H9 (cell line): ENCODE measurements around the gene ZNF281. TPM values are rescaled to one million over a fixed set of nuclear protein-coding genes. Genes with fewer than 3 reads are reported as not detected.

Source experiments
- DNase-seq: peaks from one replicate; pipeline ENCODE4 v3.0.0-alpha.2; 2017
- H2AFZ ChIP-seq: one replicate; pipeline ENCODE4 v1.6.1; 2013; ENCODE audit warnings: mild to moderate bottlenecking, low read length, control low read depth, moderate library complexity
- H2AK5ac ChIP-seq: 2 replicates; pipeline ENCODE4 v1.6.1; 2013; ENCODE audit warnings: low read length, control low read depth, mixed read lengths; ENCODE audit not compliant: insufficient read length
- H2BK120ac ChIP-seq: one replicate; pipeline ENCODE4 v1.6.1; 2013; ENCODE audit warnings: low read depth, mild to moderate bottlenecking, low read length, control low read depth, inconsistent platforms; ENCODE audit not compliant: poor library complexity, severe bottlenecking
- H2BK12ac ChIP-seq: 2 replicates; pipeline ENCODE4 v1.6.1; 2013; ENCODE audit warnings: low read length, control low read depth, mixed read lengths, low read depth; ENCODE audit not compliant: insufficient read length
- H2BK15ac ChIP-seq: 2 replicates; pipeline ENCODE4 v1.6.1; 2013; ENCODE audit warnings: low read depth, low read length, control low read depth
- H2BK20ac ChIP-seq: one replicate; pipeline ENCODE4 v1.6.1; 2013; ENCODE audit warnings: low read depth, mild to moderate bottlenecking, low read length, control low read depth, inconsistent platforms; ENCODE audit not compliant: poor library complexity, severe bottlenecking
- H2BK5ac ChIP-seq: 2 replicates; pipeline ENCODE4 v1.6.1; 2013; ENCODE audit warnings: low read length, control low read depth, mixed read lengths; ENCODE audit not compliant: insufficient read length
- H3K14ac ChIP-seq: 2 replicates; pipeline ENCODE4 v1.6.1; 2013; ENCODE audit warnings: low read length, control low read depth; ENCODE audit not compliant: insufficient read depth
- H3K18ac ChIP-seq: 2 replicates; pipeline ENCODE4 v1.6.1; 2013; ENCODE audit warnings: low read depth, mild to moderate bottlenecking, mixed read lengths, low read length, control low read depth; ENCODE audit not compliant: insufficient read length
- H3K23ac ChIP-seq: 2 replicates; pipeline ENCODE4 v1.6.1; 2013; ENCODE audit warnings: low read length, control low read depth, mixed read lengths, low read depth; ENCODE audit not compliant: insufficient read length
- H3K23me2 ChIP-seq: 2 replicates; pipeline ENCODE4 v1.6.1; 2013; ENCODE audit warnings: low read depth, mild to moderate bottlenecking, mixed read lengths, low read length, control low read depth; ENCODE audit not compliant: insufficient read length, poor library complexity, severe bottlenecking
- H3K27ac ChIP-seq: 2 replicates; pipeline ENCODE4 v1.5.1; 2013; ENCODE audit warnings: low read length, control low read depth, mixed read lengths, low read depth; ENCODE audit not compliant: insufficient read length
- H3K27me3 ChIP-seq: 2 replicates; pipeline ENCODE4 v1.6.1; 2013; ENCODE audit warnings: low read length, control low read depth, inconsistent platforms; ENCODE audit not compliant: insufficient read depth
- H3K4ac ChIP-seq: 2 replicates; pipeline ENCODE4 v1.6.1; 2013; ENCODE audit warnings: low read depth, mild to moderate bottlenecking, control low read depth, inconsistent platforms, low read length, moderate library complexity
- H3K4me1 ChIP-seq: 2 replicates; pipeline ENCODE4 v1.6.1; 2013; ENCODE audit warnings: low read length, control low read depth, inconsistent platforms; ENCODE audit not compliant: insufficient read depth
- H3K4me2 ChIP-seq: 2 replicates; pipeline ENCODE4 v1.6.1; 2013; ENCODE audit warnings: low read length, control low read depth, mixed read lengths; ENCODE audit not compliant: insufficient read length, insufficient read depth
- H3K56ac ChIP-seq: 2 replicates; pipeline ENCODE4 v1.6.1; 2013; ENCODE audit warnings: low read depth, mild to moderate bottlenecking, mixed read lengths, low read length, control low read depth; ENCODE audit not compliant: insufficient read length
- H3K79me1 ChIP-seq: 2 replicates; pipeline ENCODE4 v1.6.1; 2013; ENCODE audit warnings: low read depth, mild to moderate bottlenecking, moderate library complexity, low read length, control low read depth, inconsistent platforms; ENCODE audit not compliant: insufficient read depth, poor library complexity, severe bottlenecking
- H3K79me2 ChIP-seq: 2 replicates; pipeline ENCODE4 v1.6.1; 2013; ENCODE audit warnings: low read length, control low read depth, inconsistent platforms; ENCODE audit not compliant: insufficient read depth
- H3K9ac ChIP-seq: 2 replicates; pipeline ENCODE4 v1.6.1; 2013; ENCODE audit warnings: low read length, control low read depth, mixed read lengths; ENCODE audit not compliant: insufficient read length; ENCODE audit errors: extremely low read depth
- H3K9me3 ChIP-seq: one replicate; pipeline ENCODE4 v1.6.1; 2013; ENCODE audit warnings: low read depth, low read length, inconsistent platforms; ENCODE audit not compliant: control insufficient read depth
- H3T11ph ChIP-seq: one replicate; pipeline ENCODE4 v1.6.1; 2013; ENCODE audit warnings: mild to moderate bottlenecking, low read length, control low read depth, inconsistent platforms
- H4K20me1 ChIP-seq: one replicate; pipeline ENCODE4 v1.6.1; 2013; ENCODE audit not compliant: control insufficient read depth, insufficient read length, insufficient read depth
- H4K5ac ChIP-seq: 2 replicates; pipeline ENCODE4 v1.6.1; 2013; ENCODE audit warnings: low read depth, mild to moderate bottlenecking, mixed read lengths, low read length, control low read depth; ENCODE audit not compliant: insufficient read length
- H4K8ac ChIP-seq: replicated peaks from 2 replicates; pipeline ENCODE4 v1.6.1; 2013; ENCODE audit warnings: low read length, control low read depth, mixed read lengths, low read depth; ENCODE audit not compliant: insufficient read length
- H4K91ac ChIP-seq: 2 replicates; pipeline ENCODE4 v1.6.1; 2013; ENCODE audit warnings: low read depth, mild to moderate bottlenecking, moderate library complexity, mixed read lengths, low read length, control low read depth; ENCODE audit not compliant: insufficient read length
- H3K27ac Mint-ChIP-seq, 3 experiments: 2 replicates in 2 of 3; 3 replicates in 1 of 3; pipeline ENCODE4 v1.8.0; 2020 to 2021; ENCODE audit warnings: mixed read lengths in 3 of 3, mild to moderate bottlenecking in 1 of 3, moderate library complexity in 1 of 3
- H3K27me3 Mint-ChIP-seq: 2 replicates; pipeline ENCODE4 v1.8.0; 2021; ENCODE audit warnings: low read depth, mild to moderate bottlenecking, moderate library complexity, mixed read lengths
- H3K36me3 Mint-ChIP-seq, 3 experiments: 2 replicates in 2 of 3; 3 replicates in 1 of 3; pipeline ENCODE4 v1.8.0; 2020 to 2021; ENCODE audit warnings: low read depth in 3 of 3, mixed read lengths in 3 of 3; ENCODE audit not compliant: insufficient read depth in 1 of 3
- H3K4me1 Mint-ChIP-seq, 2 experiments: 2 replicates each; pipeline ENCODE4 v1.8.0; 2020; ENCODE audit warnings: mixed read lengths in 2 of 2
- H3K4me3 Mint-ChIP-seq, 2 experiments: 2 replicates in 1 of 2; 3 replicates in 1 of 2; pipeline ENCODE4 v1.8.0; 2020 to 2021; ENCODE audit warnings: mild to moderate bottlenecking in 2 of 2, mixed read lengths in 2 of 2, moderate library complexity in 1 of 2
- H3K9me3 Mint-ChIP-seq, 2 experiments: 2 replicates in 1 of 2; 3 replicates in 1 of 2; pipeline ENCODE4 v1.8.0; 2020; ENCODE audit warnings: mild to moderate bottlenecking in 2 of 2, mixed read lengths in 2 of 2, moderate library complexity in 1 of 2
- CTCF ChIP-seq: fragments of 200-600 bp; sonication (generic); conservative IDR thresholded peaks from 3 replicates; pipeline ENCODE4 v1.8.0; 2021; ENCODE audit warnings: antibody characterized with exemption, mild to moderate bottlenecking
- WGBS: extraction: QIAGEN DNeasy Blood & Tissue Kit; methylation state at CpG from one replicate; pipeline ENCODE4 v1.1.7; 2013; ENCODE audit warnings: missing lambda C conversion rate, low lambda C conversion rate, mixed read lengths; ENCODE audit not compliant: insufficient read length; ENCODE audit errors: extremely low coverage; 5-methylcytosine and 5-hydroxymethylcytosine counted together
- total RNA-seq: library from RNA; stranded (reverse); gene quantifications from 2 replicates; pipeline ENCODE4 v1.2.1, GENCODE V29; 2021

ZNF281 gene
- total RNA-seq, 1 experiment from 2014 or later = 75.2 TPM

- peaks cover 2% of the 10 kb centered on the region; the same call in 1 of the 2 replicates for H3K79me2 ChIP-seq
- WGBS = no CpG with 5 or more reads among the region's 1 CpG
- H3K27ac Mint-ChIP-seq = peak overlapping the region in 1 of 3 experiments; percentile 82; a peak in 2 of 7 replicates
Measured at GRCh38 chr1:200399860-200400259, 10.0 kb downstream of the ZNF281 start.

More at GRCh38 chr1:200399860-200400259, 10.0 kb downstream of the ZNF281 start:
- peaks cover 59% of the 10 kb centered on the region in 2 experiments for H3K4me1 Mint-ChIP-seq
- H2BK120ac ChIP-seq = no peak overlapping the region
- no peak overlapping the region for H3K27ac ChIP-seq
- no peak overlapping the region for H3K4me2 ChIP-seq
- no peaks in the 10 kb centered on the region for H3K9me3 Mint-ChIP-seq
- H3K36me3 Mint-ChIP-seq = peaks cover 3 to 21% (median 21%) of the 10 kb centered on the region in 3 experiments; a peak in 6 of 7 replicates
- no peak overlapping the region for H4K8ac ChIP-seq
- no peak overlapping the region for H3T11ph ChIP-seq
- no peak overlapping the region for H2BK20ac ChIP-seq
- peaks cover 3% of the 10 kb centered on the region; the same call in 1 of the 2 replicates for H3K4me1 ChIP-seq
- H3K27me3 Mint-ChIP-seq = no peaks in the 10 kb centered on the region
- TF ChIP-seq CTCF = no peak
- no peak overlapping the region for H3K56ac ChIP-seq
- no peaks in the 10 kb centered on the region for H4K20me1 ChIP-seq
- no peak overlapping the region for H3K18ac ChIP-seq
- no peak overlapping the region for H2BK15ac ChIP-seq
- no peaks in the 10 kb centered on the region for H3K27me3 ChIP-seq
- H3K9ac ChIP-seq = no peak overlapping the region
- no peaks in the 10 kb centered on the region for H3K9me3 ChIP-seq
- H3K4ac ChIP-seq = no peak overlapping the region
- no peak overlapping the region for H3K14ac ChIP-seq
- DNase-seq = no peak
- no peak overlapping the region for H3K4me3 Mint-ChIP-seq
- H3K79me1 ChIP-seq = no peaks in the 10 kb centered on the region
- no peak overlapping the region for H4K91ac ChIP-seq
- H4K5ac ChIP-seq = no peak overlapping the region
- H3K23ac ChIP-seq = no peak overlapping the region
- H2AK5ac ChIP-seq = no peak overlapping the region
- H3K23me2 ChIP-seq = no peaks in the 10 kb centered on the region
- H2BK12ac ChIP-seq = no peak overlapping the region
- no peak overlapping the region for H2BK5ac ChIP-seq
- no peak overlapping the region for H2AFZ ChIP-seq
